ENCODE results near the gene COPS3. TPM values are rescaled to one million over a fixed set of nuclear protein-coding genes. Genes with fewer than 3 reads are reported as not detected.

The COPS3 gene
- total RNA-seq, 1 donor from 2014 or later = 48.1 TPM

DNA sequence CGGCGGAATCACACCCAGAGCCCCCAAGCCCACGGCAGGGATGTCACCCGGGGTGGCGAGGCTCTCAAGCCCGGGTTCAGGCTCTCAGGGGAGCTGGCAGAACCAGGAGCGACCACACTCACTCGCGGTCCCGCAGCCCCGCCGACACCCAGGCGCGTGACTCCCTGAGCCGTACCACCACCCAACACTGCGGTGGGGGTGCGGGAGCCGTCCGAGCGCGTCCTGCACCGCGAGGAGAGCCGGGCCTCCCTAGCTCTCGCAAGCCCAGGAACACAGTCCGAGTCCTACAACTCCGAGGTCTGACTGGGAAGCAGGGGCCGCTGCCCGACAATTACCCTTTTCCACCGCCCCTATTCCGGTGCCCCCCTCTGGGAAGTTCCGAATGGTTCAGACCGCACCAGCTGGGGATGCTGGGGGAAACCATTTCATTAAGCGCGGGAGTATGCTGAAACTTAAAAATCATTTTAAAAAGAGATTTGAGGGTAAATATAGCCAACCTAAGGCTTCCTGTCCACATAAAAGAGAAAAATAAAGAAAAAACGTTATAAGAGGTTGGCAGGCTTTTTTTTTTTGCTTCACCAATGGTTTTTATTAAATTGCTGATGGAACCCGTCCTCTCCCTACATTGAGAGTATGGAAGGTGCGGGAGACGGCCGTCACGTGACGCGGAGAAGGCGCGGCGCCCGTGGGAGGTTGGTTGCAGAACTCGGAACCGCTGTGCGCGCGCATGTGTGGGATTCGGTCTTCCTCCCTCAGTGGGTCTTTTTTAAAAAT is 43.8 kb downstream of the COPS3 start, which contains the start of gene FLCN:
Gene FLCN, minus strand, starts transcription at position 143 of the 774 bp plus-strand sequence. CDS start 9,031 bp downstream, outside the sequence.
- Histone ChIP-seq H3K36me3 (peaks cover 0 to 4% of the 10 kb centered on the region in 2 donors), H3K4me3 (peak within 1 kb of the TSS; percentile 97 to 100), H3K4me1 (peaks cover 34% of the 10 kb centered on the region), H3K27me3 (no peaks in the 10 kb centered on the region), H3K9me3 (no peaks in the 10 kb centered on the region), H3K27ac (peak within 1 kb of the TSS; percentile 94)
- TF ChIP-seq POLR2AphosphoS5 (IDR thresholded peaks at IDR 0.05; ENCODE audit: insufficient read depth in 1 of 2, low read depth in 1 of 2) (peak; percentile 97), POLR2A (IDR thresholded peaks at IDR 0.05) (peak in 1 of 2 donors; percentile 83)
- TF ChIP-seq, protein P1, sequence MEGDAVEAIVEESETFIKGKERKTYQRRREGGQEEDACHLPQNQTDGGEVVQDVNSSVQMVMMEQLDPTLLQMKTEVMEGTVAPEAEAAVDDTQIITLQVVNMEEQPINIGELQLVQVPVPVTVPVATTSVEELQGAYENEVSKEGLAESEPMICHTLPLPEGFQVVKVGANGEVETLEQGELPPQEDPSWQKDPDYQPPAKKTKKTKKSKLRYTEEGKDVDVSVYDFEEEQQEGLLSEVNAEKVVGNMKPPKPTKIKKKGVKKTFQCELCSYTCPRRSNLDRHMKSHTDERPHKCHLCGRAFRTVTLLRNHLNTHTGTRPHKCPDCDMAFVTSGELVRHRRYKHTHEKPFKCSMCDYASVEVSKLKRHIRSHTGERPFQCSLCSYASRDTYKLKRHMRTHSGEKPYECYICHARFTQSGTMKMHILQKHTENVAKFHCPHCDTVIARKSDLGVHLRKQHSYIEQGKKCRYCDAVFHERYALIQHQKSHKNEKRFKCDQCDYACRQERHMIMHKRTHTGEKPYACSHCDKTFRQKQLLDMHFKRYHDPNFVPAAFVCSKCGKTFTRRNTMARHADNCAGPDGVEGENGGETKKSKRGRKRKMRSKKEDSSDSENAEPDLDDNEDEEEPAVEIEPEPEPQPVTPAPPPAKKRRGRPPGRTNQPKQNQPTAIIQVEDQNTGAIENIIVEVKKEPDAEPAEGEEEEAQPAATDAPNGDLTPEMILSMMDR (IDR thresholded peaks at IDR 0.05) = peak in 1 of 3 experiments; percentile 28
- peak in 1 of 2 donors; percentile 93 for DNase-seq (ENCODE audit: extremely low spot score in 2 of 2)
- intact Hi-C loops (cut with DNase I) = no loop called here

DNA sequence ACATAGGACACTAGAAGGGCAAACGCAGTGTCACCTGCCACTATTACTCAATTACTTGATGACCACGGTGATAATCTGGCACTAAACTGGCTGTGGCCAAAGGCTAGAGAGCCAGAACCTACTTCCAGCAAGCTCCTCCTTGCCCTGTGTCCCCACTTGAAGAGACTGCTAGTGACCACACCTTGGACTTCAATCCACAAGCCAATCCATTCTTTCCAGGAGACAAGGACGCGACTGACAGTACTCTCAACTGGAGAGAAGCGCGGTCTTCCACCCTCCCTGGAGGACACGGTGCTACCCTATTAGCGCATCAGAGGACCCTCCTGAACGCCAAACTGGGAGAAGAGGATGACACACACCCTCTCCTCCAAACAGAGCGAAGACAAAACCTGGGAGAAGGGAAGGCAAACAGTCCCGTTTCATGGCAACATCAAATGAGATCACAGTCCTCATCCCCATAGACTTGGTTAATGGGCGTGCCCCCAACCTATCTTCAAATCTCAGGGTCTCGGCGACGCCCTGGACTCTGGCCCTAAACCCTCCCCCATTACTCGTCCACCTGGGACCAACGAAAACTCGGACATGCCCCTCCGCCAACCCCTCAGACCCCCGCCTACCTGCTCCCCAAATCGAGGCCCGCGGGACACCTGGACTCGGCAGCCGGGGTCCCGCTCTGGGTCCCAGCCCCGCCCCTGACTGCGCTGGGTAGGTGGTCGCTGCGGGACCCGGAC is 44.6 kb downstream of the COPS3 start:
- peak overlapping the region; percentile 94 for H3K27ac ChIP-seq
- DNase-seq (ENCODE audit: extremely low spot score in 2 of 2) = no peak
- H3K27me3 ChIP-seq = no peaks in the 10 kb centered on the region
- no peaks in the 10 kb centered on the region for H3K9me3 ChIP-seq
- intact Hi-C loops (cut with DNase I) = no loop called here
- TF ChIP-seq, protein P1 (IDR thresholded peaks at IDR 0.05) = no peak
- TF ChIP-seq POLR2A (IDR thresholded peaks at IDR 0.05) = no peak
- no peak for TF ChIP-seq POLR2AphosphoS5 (IDR thresholded peaks at IDR 0.05; ENCODE audit: insufficient read depth in 1 of 2, low read depth in 1 of 2)
- peak overlapping the region; percentile 97 to 100 for H3K4me3 ChIP-seq
- peaks cover 0 to 12% of the 10 kb centered on the region in 2 donors for H3K36me3 ChIP-seq
- H3K4me1 ChIP-seq = peaks cover 34% of the 10 kb centered on the region

DNA sequence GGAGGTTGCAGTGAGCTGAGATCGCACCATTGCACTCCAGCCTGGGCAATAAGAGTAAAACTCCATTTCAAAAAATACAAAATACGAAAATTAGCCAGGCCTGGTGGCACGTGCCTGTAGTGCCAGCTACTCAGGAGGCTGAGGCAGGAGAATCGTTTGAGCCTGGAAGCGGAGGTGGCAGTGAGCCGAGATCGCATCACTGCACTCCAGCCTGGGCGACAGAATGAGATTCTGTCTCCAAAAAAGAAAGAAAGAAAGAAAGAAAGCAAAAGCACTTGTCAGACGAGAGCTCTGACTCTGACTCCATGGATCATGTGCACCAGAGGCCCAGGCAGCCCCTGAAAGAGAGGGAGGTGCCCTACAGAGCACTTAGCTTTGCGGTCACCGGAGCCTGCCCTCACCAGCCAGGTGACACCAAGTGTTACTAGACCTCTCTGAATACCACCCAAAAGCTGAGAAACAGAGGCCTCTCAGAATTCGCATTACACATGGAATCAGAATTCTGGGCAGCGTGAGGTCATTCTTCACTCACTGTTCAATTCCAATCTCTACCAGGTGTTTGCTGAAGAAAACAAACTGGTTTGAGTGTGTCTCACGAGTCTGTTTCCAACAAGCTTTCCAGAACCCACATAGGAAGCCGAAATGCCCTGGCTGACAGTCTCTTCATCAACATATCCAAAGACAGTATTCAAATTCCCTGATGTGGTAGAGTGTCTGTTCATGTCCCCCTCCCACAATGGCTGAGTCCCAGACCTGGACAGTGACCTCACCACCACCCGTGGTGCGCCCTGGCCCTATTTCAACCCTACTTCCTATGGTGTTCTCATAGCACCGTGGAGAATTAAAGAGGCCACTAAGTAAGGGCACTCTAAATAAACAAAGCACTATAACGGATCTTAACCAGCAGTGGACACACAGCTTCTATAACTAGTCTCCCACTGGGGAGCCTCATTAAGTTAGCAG is 45.6 kb downstream of the COPS3 start:
- Histone ChIP-seq H3K27me3 (no peaks in the 10 kb centered on the region), H3K36me3 (peaks cover 0 to 21% of the 10 kb centered on the region in 2 donors), H3K4me1 (peaks cover 34% of the 10 kb centered on the region), H3K4me3 (peak overlapping the region; percentile 97 to 100), H3K27ac (peak overlapping the region; percentile 94), H3K9me3 (no peaks in the 10 kb centered on the region)
- intact Hi-C loops (cut with DNase I) = no loop called here
- TF ChIP-seq POLR2AphosphoS5 (IDR thresholded peaks at IDR 0.05; ENCODE audit: insufficient read depth in 1 of 2, low read depth in 1 of 2) (no peak), POLR2A (IDR thresholded peaks at IDR 0.05) (no peak)
- TF ChIP-seq, protein P1 (IDR thresholded peaks at IDR 0.05) = no peak
- DNase-seq (ENCODE audit: extremely low spot score in 2 of 2) = no peak

DNA sequence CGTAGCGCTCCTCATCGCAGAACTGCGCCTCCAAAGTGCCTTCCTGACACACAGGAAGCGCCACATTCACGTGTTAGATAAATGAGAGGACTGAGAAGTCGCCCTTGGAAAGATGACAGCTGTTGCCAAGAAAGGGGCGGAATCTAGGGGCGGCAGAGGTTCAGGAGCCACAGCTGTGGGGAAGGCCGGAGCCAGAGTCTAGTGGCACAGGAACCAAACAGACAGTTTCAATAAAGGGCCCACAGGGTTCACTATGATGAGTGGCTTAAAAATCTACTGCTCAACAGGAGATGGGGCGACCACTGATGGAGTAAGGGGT is 48.8 kb downstream of the COPS3 start:
- no peak for TF ChIP-seq POLR2AphosphoS5 (IDR thresholded peaks at IDR 0.05; ENCODE audit: insufficient read depth in 1 of 2, low read depth in 1 of 2)
- Histone ChIP-seq H3K36me3 (peaks cover 0 to 51% of the 10 kb centered on the region in 2 donors), H3K9me3 (no peaks in the 10 kb centered on the region), H3K27me3 (no peaks in the 10 kb centered on the region), H3K4me1 (peaks cover 25% of the 10 kb centered on the region), H3K27ac (no peak overlapping the region), H3K4me3 (no peak overlapping the region)
- DNase-seq (ENCODE audit: extremely low spot score in 2 of 2) = no peak
- intact Hi-C loops (cut with DNase I) = no loop called here
